H9 (cell line): Measurements from ENCODE around the gene SLC45A1. TPM values are rescaled to one million over a fixed set of nuclear protein-coding genes. Genes with fewer than 3 reads are reported as not detected.
A peak's percentile ranks its signal among the peaks of the same experiment; 100 is the strongest.

Source experiments
- DNase-seq: peaks from one replicate; pipeline ENCODE4 v3.0.0-alpha.2; 2017
- H2AFZ ChIP-seq: one replicate; pipeline ENCODE4 v1.6.1; 2013; ENCODE audit warnings: mild to moderate bottlenecking, low read length, control low read depth, moderate library complexity
- H2AK5ac ChIP-seq: 2 replicates; pipeline ENCODE4 v1.6.1; 2013; ENCODE audit warnings: low read length, control low read depth, mixed read lengths; ENCODE audit not compliant: insufficient read length
- H2BK120ac ChIP-seq: one replicate; pipeline ENCODE4 v1.6.1; 2013; ENCODE audit warnings: low read depth, mild to moderate bottlenecking, low read length, control low read depth, inconsistent platforms; ENCODE audit not compliant: poor library complexity, severe bottlenecking
- H2BK12ac ChIP-seq: 2 replicates; pipeline ENCODE4 v1.6.1; 2013; ENCODE audit warnings: low read length, control low read depth, mixed read lengths, low read depth; ENCODE audit not compliant: insufficient read length
- H2BK15ac ChIP-seq: 2 replicates; pipeline ENCODE4 v1.6.1; 2013; ENCODE audit warnings: low read depth, low read length, control low read depth
- H2BK20ac ChIP-seq: one replicate; pipeline ENCODE4 v1.6.1; 2013; ENCODE audit warnings: low read depth, mild to moderate bottlenecking, low read length, control low read depth, inconsistent platforms; ENCODE audit not compliant: poor library complexity, severe bottlenecking
- H2BK5ac ChIP-seq: 2 replicates; pipeline ENCODE4 v1.6.1; 2013; ENCODE audit warnings: low read length, control low read depth, mixed read lengths; ENCODE audit not compliant: insufficient read length
- H3K14ac ChIP-seq: 2 replicates; pipeline ENCODE4 v1.6.1; 2013; ENCODE audit warnings: low read length, control low read depth; ENCODE audit not compliant: insufficient read depth
- H3K18ac ChIP-seq: 2 replicates; pipeline ENCODE4 v1.6.1; 2013; ENCODE audit warnings: low read depth, mild to moderate bottlenecking, mixed read lengths, low read length, control low read depth; ENCODE audit not compliant: insufficient read length
- H3K23ac ChIP-seq: 2 replicates; pipeline ENCODE4 v1.6.1; 2013; ENCODE audit warnings: low read length, control low read depth, mixed read lengths, low read depth; ENCODE audit not compliant: insufficient read length
- H3K23me2 ChIP-seq: 2 replicates; pipeline ENCODE4 v1.6.1; 2013; ENCODE audit warnings: low read depth, mild to moderate bottlenecking, mixed read lengths, low read length, control low read depth; ENCODE audit not compliant: insufficient read length, poor library complexity, severe bottlenecking
- H3K27ac ChIP-seq: 2 replicates; pipeline ENCODE4 v1.5.1; 2013; ENCODE audit warnings: low read length, control low read depth, mixed read lengths, low read depth; ENCODE audit not compliant: insufficient read length
- H3K27me3 ChIP-seq: 2 replicates; pipeline ENCODE4 v1.6.1; 2013; ENCODE audit warnings: low read length, control low read depth, inconsistent platforms; ENCODE audit not compliant: insufficient read depth
- H3K4ac ChIP-seq: 2 replicates; pipeline ENCODE4 v1.6.1; 2013; ENCODE audit warnings: low read depth, mild to moderate bottlenecking, control low read depth, inconsistent platforms, low read length, moderate library complexity
- H3K4me1 ChIP-seq: 2 replicates; pipeline ENCODE4 v1.6.1; 2013; ENCODE audit warnings: low read length, control low read depth, inconsistent platforms; ENCODE audit not compliant: insufficient read depth
- H3K4me2 ChIP-seq: 2 replicates; pipeline ENCODE4 v1.6.1; 2013; ENCODE audit warnings: low read length, control low read depth, mixed read lengths; ENCODE audit not compliant: insufficient read length, insufficient read depth
- H3K56ac ChIP-seq: 2 replicates; pipeline ENCODE4 v1.6.1; 2013; ENCODE audit warnings: low read depth, mild to moderate bottlenecking, mixed read lengths, low read length, control low read depth; ENCODE audit not compliant: insufficient read length
- H3K79me1 ChIP-seq: 2 replicates; pipeline ENCODE4 v1.6.1; 2013; ENCODE audit warnings: low read depth, mild to moderate bottlenecking, moderate library complexity, low read length, control low read depth, inconsistent platforms; ENCODE audit not compliant: insufficient read depth, poor library complexity, severe bottlenecking
- H3K79me2 ChIP-seq: 2 replicates; pipeline ENCODE4 v1.6.1; 2013; ENCODE audit warnings: low read length, control low read depth, inconsistent platforms; ENCODE audit not compliant: insufficient read depth
- H3K9ac ChIP-seq: 2 replicates; pipeline ENCODE4 v1.6.1; 2013; ENCODE audit warnings: low read length, control low read depth, mixed read lengths; ENCODE audit not compliant: insufficient read length; ENCODE audit errors: extremely low read depth
- H3K9me3 ChIP-seq: one replicate; pipeline ENCODE4 v1.6.1; 2013; ENCODE audit warnings: low read depth, low read length, inconsistent platforms; ENCODE audit not compliant: control insufficient read depth
- H3T11ph ChIP-seq: one replicate; pipeline ENCODE4 v1.6.1; 2013; ENCODE audit warnings: mild to moderate bottlenecking, low read length, control low read depth, inconsistent platforms
- H4K20me1 ChIP-seq: one replicate; pipeline ENCODE4 v1.6.1; 2013; ENCODE audit not compliant: control insufficient read depth, insufficient read length, insufficient read depth
- H4K5ac ChIP-seq: 2 replicates; pipeline ENCODE4 v1.6.1; 2013; ENCODE audit warnings: low read depth, mild to moderate bottlenecking, mixed read lengths, low read length, control low read depth; ENCODE audit not compliant: insufficient read length
- H4K8ac ChIP-seq: replicated peaks from 2 replicates; pipeline ENCODE4 v1.6.1; 2013; ENCODE audit warnings: low read length, control low read depth, mixed read lengths, low read depth; ENCODE audit not compliant: insufficient read length
- H4K91ac ChIP-seq: 2 replicates; pipeline ENCODE4 v1.6.1; 2013; ENCODE audit warnings: low read depth, mild to moderate bottlenecking, moderate library complexity, mixed read lengths, low read length, control low read depth; ENCODE audit not compliant: insufficient read length
- H3K27ac Mint-ChIP-seq, 3 experiments: 2 replicates in 2 of 3; 3 replicates in 1 of 3; pipeline ENCODE4 v1.8.0; 2020 to 2021; ENCODE audit warnings: mixed read lengths in 3 of 3, mild to moderate bottlenecking in 1 of 3, moderate library complexity in 1 of 3
- H3K27me3 Mint-ChIP-seq: 2 replicates; pipeline ENCODE4 v1.8.0; 2021; ENCODE audit warnings: low read depth, mild to moderate bottlenecking, moderate library complexity, mixed read lengths
- H3K36me3 Mint-ChIP-seq, 3 experiments: 2 replicates in 2 of 3; 3 replicates in 1 of 3; pipeline ENCODE4 v1.8.0; 2020 to 2021; ENCODE audit warnings: low read depth in 3 of 3, mixed read lengths in 3 of 3; ENCODE audit not compliant: insufficient read depth in 1 of 3
- H3K4me1 Mint-ChIP-seq, 2 experiments: 2 replicates each; pipeline ENCODE4 v1.8.0; 2020; ENCODE audit warnings: mixed read lengths in 2 of 2
- H3K4me3 Mint-ChIP-seq, 2 experiments: 2 replicates in 1 of 2; 3 replicates in 1 of 2; pipeline ENCODE4 v1.8.0; 2020 to 2021; ENCODE audit warnings: mild to moderate bottlenecking in 2 of 2, mixed read lengths in 2 of 2, moderate library complexity in 1 of 2
- H3K9me3 Mint-ChIP-seq, 2 experiments: 2 replicates in 1 of 2; 3 replicates in 1 of 2; pipeline ENCODE4 v1.8.0; 2020; ENCODE audit warnings: mild to moderate bottlenecking in 2 of 2, mixed read lengths in 2 of 2, moderate library complexity in 1 of 2
- CTCF ChIP-seq: fragments of 200-600 bp; sonication (generic); conservative IDR thresholded peaks from 3 replicates; pipeline ENCODE4 v1.8.0; 2021; ENCODE audit warnings: antibody characterized with exemption, mild to moderate bottlenecking
- WGBS: extraction: QIAGEN DNeasy Blood & Tissue Kit; methylation state at CpG from one replicate; pipeline ENCODE4 v1.1.7; 2013; ENCODE audit warnings: missing lambda C conversion rate, low lambda C conversion rate, mixed read lengths; ENCODE audit not compliant: insufficient read length; ENCODE audit errors: extremely low coverage; 5-methylcytosine and 5-hydroxymethylcytosine counted together
- total RNA-seq: library from RNA; stranded (reverse); gene quantifications from 2 replicates; pipeline ENCODE4 v1.2.1, GENCODE V29; 2021

The SLC45A1 gene
- total RNA-seq, 1 experiment from 2014 or later: 0.63 TPM

- Histone ChIP-seq H3K9ac (no peak overlapping the region), H3T11ph (no peak overlapping the region), H4K5ac (no peak overlapping the region), H3K4me2 (no peak overlapping the region), H3K18ac (no peak overlapping the region), H3K14ac (no peak overlapping the region), H2AK5ac (no peak overlapping the region), H3K27ac (no peak overlapping the region), H3K23ac (no peak overlapping the region), H3K23me2 (no peaks in the 10 kb centered on the region), H2BK120ac (no peak overlapping the region), H3K56ac (no peak overlapping the region), H4K20me1 (no peaks in the 10 kb centered on the region), H3K79me2 (peaks cover 2% of the 10 kb centered on the region; the same call in 1 of the 2 replicates), H3K4me1 (peaks cover 18% of the 10 kb centered on the region; the same call in 1 of the 2 replicates), H3K4ac (no peak overlapping the region), H2BK5ac (no peak overlapping the region), H4K8ac (no peak overlapping the region), H3K27me3 (no peaks in the 10 kb centered on the region), H2BK15ac (no peak overlapping the region), H2AFZ (no peak overlapping the region), H2BK12ac (no peak overlapping the region), H3K79me1 (peaks cover 9% of the 10 kb centered on the region), H3K9me3 (no peaks in the 10 kb centered on the region), H2BK20ac (no peak overlapping the region), H4K91ac (no peak overlapping the region)
- H3K36me3 Mint-ChIP-seq: peaks cover 0 to 3% (median 0%) of the 10 kb centered on the region in 3 experiments; a peak in 3 of 7 replicates
- H3K27me3 Mint-ChIP-seq: no peaks in the 10 kb centered on the region
- H3K9me3 Mint-ChIP-seq: no peaks in the 10 kb centered on the region
- H3K4me1 Mint-ChIP-seq: peaks cover 71 to 79% of the 10 kb centered on the region in 2 experiments
- peak; percentile 72 for TF ChIP-seq CTCF
- H3K27ac Mint-ChIP-seq: peak overlapping the region; percentile 56 to 90 (median 71); a peak in 6 of 7 replicates
- WGBS: no CpG with 5 or more reads among the region's 2 CpGs
- peak overlapping the region in 1 of 2 experiments; percentile 34; a peak in 3 of 5 replicates for H3K4me3 Mint-ChIP-seq
- peak; percentile 62 for DNase-seq
Observed at GRCh38 chr1:8374812-8375211, 56.9 kb downstream of the SLC45A1 start.
